ENCODE results near the gene HMGB4.

Gene HMGB4, protein sequence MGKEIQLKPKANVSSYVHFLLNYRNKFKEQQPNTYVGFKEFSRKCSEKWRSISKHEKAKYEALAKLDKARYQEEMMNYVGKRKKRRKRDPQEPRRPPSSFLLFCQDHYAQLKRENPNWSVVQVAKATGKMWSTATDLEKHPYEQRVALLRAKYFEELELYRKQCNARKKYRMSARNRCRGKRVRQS

DNA sequence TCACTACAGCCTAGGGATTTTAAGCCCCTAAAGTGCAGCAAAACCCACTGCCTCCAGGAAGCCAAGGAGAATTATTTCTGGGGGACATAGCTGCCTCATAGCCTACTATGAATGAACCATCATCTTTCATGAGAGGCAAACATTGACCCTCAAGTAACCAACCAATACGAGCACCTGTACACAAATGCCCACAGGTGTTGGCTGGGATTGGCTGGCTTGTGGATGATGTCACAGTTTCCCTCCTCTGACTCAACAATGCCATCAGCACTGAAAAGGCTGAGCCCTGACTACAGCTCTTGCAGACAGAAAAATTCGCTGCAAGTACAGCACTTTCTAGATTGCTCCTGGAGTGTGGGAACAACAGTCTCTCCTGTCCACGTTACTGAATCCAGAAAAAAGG lies at the start of gene HMGB4:
HMGB4 (plus strand) TSS at position 301 of the 400 bp plus-strand sequence. CDS start 113 bp downstream, outside the sequence.
- no peak for DNase-seq (ENCODE audit: low spot score)

DNA sequence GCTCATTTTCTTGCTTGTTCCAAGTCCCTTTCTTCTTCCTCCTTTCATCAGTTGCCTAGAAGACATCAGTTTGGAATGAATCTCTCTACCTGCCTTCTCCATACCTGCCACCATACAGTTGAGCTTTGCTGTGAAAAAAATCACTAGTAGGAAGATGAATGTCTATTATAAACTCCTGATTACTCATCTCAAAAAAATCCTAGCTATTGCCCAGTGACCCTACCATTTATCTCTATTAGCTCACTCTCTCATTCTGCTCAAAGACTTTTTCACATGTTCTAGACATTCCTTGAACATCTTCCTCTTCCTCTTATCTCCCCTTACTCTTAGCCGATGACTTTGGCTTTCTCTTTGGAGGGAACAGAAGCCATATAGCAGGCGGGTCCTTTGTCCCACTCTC lies 49.7 kb upstream of the HMGB4 start:
- DNase-seq (ENCODE audit: low spot score), result no peak

DNA sequence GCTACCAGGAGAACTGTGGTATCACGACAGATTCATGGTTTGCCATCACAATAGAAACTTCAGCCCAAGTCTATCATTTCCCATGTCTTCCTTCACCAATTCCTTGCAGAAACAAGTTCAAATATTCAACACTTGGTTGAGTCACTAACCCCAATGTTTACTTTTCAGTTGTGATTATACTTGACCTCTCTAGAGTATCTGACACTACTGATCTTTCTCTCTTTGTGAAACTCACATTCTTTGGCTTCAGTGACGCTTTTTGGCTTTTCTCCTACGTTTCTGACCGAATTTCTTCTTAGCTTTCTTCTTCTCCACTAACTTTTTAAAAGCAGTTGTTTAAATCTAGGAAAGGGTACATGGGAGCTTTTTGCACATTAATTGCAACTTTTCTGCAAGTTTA lies 48.8 kb upstream of the HMGB4 start:
- no peak for DNase-seq (ENCODE audit: low spot score)

DNA sequence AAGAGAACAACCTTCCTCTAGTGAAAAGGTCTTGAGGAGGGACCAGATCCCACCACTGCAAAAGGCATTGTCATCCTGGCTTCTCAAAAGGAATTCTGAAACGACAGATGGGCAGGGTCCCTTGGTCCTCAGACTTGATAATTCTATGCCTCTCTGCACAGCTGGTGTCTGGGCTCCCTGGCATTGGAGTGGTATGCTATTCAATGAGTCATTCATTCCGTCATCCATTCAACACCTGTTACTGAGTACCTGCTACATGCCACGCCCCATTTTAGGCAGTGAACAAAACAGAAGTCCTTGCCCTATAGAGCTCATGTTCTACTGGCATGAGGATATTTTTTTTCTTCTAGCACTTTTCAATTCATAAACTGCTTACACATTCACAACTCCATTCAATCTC lies 45.8 kb upstream of the HMGB4 start:
- DNase-seq (ENCODE audit: low spot score), result no peak

DNA sequence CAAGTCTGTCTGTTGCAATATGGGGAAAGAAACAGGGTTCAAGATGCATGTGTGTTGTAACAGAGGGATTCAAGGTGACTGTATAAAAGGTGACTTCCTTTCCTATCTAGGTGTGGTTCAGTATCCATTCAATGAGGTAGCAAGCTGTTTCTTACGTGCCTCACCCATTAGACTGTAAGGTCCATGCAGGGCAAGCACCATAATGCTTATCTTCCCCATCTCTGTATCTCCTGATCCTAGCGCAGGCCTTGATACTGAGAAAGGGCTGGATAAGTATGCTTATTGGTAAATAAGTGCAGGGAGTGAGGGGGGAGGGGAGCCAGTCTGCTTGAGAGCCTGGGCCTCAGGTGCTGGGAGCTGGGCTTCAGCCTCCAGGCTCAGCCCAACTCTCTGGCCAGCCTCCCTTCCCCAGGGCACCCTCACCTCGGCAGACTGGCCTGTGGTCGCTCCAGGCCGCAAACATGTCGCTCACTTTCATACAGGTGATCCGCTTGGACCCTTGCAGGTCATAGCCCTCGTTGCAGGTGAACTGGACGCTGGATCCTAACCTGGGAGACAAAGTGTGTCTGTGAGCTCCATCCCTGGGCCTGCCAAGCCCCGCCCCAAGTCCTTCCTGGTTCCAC lies 44.5 kb upstream of the HMGB4 start:
- no peak for DNase-seq (ENCODE audit: low spot score)

DNA sequence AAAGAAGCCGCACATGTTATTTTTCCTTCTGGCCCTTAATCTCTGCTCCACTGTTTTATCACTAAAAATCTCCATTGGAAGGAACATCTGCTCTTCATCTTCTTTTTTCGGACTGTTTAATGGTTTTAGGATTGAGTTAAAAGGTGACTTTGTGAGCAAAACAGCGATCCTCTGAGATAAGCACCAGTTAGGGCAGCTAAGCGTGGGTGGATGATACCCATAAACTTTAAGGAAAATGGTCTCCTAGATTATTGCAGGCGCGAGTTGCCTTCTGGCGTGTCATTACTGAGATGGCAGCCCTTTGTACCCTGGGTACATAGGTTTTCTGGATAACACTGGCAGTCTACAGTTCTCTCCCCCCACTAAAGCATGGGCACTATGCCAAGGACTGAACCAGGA lies 44.0 kb upstream of the HMGB4 start:
- DNase-seq (ENCODE audit: low spot score), result no peak

DNA sequence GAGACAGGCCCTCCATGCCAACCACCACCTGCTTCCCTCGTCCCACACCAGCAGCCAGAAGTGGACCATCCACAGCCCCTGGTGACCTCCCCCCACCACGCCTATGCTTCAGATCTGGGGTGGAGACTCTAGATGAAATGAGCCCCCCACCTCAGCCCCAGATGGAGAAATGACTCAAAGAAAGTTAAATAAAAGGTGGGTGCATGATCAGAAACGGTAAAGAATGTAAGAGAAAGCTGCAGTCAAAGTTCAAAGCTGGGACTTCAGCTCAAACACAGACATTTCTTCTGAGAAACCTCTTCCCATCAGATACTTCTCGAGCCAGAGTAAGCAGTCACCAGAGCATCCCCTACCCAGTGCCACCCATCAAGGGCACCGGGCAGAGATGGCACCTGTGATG lies 43.1 kb upstream of the HMGB4 start:
- no peak for DNase-seq (ENCODE audit: low spot score)

DNA sequence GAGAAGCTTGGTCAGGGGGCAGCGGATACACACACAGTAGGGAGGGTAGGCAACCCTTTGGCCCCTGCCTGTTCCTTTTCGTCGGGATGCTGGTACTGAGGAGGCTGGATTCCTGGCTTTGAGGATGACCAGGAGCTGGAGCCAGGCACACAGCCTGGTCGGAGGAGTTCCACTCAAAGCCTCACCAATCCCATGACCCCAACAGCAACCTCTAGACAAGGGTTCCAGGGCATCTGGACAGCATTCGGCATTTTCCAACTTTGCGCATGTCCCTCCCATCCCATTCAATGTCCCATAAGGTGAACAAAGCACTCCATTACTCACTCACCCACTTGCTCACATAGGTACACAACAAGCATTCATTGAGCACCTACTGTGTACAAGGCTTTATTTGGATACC lies 42.6 kb upstream of the HMGB4 start:
- DNase-seq (ENCODE audit: low spot score), result no peak

DNA sequence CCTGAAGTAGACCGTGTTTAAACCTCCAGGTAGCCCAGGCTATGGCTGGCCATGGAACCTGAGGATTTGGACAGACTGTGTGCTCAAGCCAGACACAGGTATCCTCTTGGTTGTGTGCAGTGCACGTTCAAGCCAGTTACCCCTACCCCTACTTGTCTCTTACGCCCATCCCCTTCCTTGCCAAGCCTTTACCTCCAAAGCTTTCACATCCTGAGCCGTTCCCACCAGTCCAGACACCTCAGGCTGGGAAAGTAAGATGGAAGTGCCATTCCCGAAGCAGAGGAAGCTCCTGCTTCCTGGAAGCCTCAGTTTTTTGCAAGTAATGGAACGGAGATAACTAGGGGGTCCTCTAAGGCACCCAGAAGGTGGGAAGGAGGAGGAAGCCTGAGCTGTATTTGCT lies 41.5 kb upstream of the HMGB4 start:
- no peak for DNase-seq (ENCODE audit: low spot score)

DNA sequence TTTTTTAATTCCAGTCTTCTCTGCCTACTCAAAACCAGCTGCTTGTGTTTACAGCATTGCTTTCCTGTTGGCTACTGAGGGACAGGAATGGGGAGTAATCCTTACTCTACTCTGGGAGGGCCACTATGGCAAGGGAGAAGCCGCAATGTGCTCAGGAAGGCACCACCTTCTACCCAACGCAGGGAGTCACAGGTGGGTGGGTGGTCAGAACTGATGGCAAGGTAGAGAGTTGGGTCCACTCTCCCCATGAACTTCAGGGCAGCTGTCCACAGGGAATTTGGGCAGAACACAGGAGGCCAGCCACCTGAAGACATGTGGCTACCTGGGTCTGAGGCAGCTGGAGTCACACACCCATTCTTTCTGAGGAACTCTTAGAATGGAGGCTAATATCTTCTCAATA lies 40.5 kb upstream of the HMGB4 start:
- no peak for DNase-seq (ENCODE audit: low spot score)

DNA sequence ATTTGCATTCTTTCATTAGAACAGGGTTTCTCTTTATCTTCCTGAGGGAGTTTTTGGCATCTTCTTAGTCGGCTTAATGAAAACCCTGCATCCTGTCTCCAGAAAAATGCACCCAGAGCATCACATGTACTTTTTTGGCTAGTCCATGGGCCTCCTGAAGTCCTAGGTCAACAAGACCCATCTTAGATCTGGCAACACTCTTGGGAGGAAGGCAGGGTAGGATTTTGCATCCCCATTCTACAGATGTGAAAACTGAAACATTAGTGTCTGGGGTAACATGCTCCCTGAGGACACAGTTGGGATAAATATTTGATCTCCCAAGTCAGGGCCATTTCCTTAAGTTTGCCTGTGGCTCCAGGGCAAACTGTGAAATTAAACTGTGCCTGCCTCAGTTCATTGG lies 40.0 kb upstream of the HMGB4 start:
- no peak for DNase-seq (ENCODE audit: low spot score)

DNA sequence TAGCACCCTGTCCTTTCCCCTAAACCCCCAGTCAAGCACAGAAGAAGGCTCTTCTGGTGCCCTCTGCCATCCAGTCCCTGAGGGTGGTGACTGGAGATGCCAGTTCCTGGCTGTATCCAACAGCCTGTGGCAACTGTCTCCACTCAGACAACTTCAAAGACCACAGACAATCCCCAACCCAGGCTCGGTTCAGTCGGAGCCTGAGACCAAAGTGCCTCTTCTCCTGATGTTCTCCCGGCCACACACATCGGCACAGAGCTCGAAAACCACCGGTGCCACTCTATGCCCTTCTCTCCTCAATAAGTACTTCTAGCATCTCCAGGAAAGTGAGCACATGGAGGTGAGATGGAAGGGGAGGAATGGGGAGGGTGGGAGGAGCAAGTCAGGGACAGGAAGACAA lies 39.6 kb upstream of the HMGB4 start:
- no peak for DNase-seq (ENCODE audit: low spot score)

DNA sequence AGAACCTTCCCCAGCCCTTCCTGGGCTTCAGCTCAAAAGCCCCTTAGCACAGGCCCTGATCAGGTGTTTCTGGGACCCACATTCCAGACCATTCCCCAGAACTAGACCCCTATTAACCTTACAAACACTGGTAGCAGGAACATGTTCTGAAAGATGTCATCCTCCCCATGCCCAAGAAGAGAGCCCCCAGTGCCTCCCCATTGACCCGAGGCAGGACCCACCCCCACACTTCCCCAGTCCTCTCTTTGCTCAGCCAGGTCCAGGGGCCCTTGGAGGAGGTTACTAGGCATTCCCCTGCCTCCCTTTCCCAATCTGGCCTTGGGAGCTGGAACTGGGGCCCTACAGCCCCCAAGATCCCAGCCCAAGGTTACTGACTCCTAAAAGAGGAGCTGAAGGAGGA lies 38.9 kb upstream of the HMGB4 start:
- no peak for DNase-seq (ENCODE audit: low spot score)

DNA sequence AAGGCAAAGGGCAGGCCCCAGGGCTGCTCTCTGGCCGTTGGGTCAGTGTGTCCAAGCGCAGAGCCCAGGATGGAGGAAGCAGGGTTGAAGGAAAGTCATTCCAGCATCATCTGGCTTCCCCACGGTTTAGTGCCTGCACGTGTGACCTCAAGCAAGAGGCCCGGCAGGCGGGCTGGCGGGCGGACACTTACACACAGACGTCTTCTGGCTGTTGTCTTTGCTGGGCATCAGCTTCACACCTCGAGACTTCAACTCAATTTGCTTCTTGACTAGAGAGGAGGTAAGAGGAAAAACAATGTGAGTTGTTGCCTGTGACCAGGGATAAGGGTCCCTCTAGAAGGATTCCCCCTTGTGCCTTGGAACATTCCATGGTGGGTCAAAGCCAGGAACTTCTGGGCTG lies 38.4 kb upstream of the HMGB4 start:
- no peak for DNase-seq (ENCODE audit: low spot score)

DNA sequence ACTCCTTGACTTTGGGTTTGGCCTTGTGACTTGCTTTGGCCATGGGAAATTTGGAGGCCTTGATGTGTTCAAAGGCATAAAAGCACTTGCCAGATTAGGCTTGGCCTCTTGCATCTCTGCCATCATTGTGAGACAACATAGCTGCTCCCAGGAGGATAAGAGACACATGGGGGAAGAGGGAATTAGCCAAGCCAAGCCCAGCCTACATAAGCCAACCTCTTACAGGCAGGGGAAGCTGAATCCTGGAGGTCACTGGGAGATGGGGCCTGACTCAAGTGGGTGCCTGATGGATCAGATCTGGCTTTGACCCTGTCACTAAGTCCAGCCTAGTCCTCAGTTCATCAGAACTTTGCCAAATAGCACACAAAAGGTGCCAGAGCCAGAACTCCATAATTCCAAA lies 37.6 kb upstream of the HMGB4 start:
- no peak for DNase-seq (ENCODE audit: low spot score)

DNA sequence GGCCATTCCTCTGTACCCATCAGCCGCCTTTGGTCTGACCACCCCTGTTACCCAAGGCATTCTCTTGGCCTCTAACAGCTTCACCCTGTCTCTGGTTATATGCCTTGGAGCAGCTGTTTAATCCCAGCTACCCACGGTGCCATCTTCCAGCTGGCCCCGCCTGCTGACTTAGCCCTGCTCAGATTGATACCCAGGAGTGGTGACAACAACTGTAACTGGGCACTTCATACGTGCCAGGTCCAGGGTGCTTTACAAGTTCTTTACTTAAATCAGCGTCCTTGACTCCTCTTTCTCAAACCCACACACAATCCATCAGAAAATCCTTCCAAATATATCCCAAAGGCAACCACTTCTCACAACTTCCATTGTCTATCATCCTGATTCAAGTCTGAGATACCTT lies 37.2 kb upstream of the HMGB4 start:
- no peak for DNase-seq (ENCODE audit: low spot score)

DNA sequence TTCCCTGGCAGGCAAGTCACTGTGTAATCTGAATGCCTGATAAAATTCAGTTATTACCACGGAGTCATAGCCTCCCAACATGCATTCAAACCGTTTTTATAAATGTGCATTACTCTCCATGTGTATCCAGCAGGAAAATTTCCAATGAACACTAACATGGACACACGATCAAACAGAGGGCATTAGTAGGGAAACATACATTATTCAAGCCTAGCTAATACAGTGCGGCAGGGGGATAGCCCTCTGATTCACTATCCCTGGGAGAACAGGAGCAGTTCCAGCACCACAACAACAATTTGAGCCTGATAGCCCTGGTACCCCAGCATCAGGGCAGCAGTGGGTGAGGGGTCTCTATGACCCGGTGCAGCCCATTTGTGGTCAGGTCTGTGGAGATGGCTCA lies 35.8 kb upstream of the HMGB4 start:
- no peak for DNase-seq (ENCODE audit: low spot score)

DNA sequence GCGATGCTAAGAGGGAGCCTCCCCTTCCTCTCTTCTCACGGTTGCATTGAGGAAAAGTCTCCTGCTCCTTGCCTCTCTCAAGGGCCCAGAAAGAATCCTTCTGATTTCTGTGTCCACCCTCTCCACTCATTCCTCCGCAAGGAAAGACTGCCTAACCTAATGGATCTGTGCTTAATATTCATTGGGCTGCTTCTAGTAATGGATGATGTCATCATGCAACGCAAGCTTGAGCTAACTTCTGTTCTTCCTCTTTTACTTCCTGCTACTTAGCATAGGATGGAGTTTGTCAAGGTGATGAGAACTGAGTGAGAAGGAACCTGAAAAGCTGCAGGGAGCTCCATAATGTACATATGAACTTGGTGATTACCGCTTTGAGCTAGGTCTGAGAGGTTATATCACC lies 35.2 kb upstream of the HMGB4 start:
- DNase-seq (ENCODE audit: low spot score), result no peak

DNA sequence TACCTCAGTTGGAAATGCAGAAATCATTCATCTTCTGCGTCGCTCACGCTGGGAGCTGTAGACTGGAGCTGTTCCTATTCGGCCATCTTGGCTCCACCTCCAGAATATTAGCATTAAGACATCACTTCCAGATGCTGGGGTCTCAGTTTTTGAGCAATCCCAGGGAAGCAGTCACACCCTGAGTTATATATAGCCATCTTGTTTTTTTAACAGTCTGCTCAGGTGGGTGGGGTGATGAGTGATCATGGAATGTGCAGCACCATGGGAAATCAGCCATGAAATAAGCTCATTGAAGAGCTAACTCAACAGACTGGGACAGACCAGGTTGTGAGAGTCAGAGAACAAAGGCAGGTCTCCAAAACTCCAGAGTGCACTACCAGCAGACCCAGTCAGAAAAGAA lies 27.0 kb upstream of the HMGB4 start:
- no peak for DNase-seq (ENCODE audit: low spot score)

DNA sequence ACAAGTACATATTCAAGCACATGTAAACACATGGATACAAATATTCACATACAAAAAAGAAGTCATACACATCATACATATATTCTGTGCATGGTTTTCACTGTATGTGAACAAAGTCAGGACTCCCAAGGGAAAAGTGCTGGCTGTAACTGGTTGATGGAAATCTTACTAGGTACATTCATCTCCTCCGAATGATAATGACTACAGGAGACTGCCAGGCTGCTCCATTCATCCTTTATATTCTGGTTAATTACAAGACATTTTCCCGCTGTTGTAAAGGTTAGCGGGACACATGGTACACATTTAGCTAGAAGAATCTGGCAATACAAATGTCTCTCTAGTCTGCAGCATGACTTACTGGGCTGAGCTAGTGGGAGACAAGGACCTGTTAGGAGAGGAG lies 26.2 kb upstream of the HMGB4 start:
- DNase-seq (ENCODE audit: low spot score), result no peak

DNA sequence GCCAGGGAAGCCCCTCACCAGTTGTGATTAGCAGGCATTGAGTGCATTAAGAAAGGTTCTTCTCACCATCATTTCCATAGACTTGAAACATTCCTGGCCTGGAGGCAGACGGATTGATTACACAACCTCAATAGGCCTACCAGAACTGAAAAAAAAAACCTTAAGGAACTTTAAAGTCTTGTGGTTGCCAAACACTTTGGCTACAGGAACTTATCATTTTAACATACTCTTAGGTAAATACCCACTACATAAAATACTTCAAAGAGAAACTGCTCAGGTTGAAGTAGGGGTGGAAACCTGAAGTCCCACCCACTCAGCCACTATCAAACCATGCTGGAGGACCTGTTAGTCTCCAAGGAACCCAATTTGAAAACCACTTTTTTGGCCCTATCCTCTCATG lies 22.4 kb upstream of the HMGB4 start:
- no peak for DNase-seq (ENCODE audit: low spot score)

DNA sequence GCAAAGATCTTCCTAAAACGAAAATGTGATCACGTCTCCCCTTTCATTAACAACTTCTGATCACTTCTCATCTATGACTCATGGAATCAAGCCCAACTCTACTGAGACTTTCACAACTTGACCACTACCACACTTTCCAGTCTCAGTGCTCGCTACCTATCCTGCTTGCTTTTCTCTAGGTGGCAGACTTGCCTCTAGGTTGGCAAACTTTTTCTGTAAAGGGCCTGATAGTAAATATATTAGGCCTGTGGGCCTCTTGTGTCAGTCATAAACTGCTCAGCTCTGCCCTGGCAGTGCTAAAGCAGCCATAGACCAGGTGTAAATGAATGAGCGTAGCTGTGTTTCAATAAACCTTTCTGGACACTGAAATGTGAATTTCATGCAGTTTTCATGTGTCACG lies 21.5 kb upstream of the HMGB4 start:
- DNase-seq (ENCODE audit: low spot score), result no peak

DNA sequence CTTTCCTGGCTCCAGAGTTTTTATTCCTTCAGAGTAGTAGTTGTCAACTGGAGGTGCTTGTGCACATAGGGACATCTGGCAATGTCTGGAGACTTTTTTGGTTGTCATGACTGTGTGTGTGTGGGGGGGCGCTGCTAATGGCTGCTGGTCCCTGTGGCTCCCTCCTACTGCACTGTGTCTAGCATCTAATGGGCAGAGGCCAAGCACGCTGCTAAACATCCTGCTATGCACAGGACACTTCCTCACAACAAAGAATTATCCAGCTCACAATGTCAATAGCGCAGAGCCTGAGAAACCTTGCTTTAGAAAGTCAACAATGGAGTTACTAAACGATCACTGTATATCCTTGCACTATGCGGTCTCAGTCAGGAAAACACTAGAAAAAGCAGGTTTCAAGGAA lies 19.7 kb upstream of the HMGB4 start:
- no peak for DNase-seq (ENCODE audit: low spot score)

DNA sequence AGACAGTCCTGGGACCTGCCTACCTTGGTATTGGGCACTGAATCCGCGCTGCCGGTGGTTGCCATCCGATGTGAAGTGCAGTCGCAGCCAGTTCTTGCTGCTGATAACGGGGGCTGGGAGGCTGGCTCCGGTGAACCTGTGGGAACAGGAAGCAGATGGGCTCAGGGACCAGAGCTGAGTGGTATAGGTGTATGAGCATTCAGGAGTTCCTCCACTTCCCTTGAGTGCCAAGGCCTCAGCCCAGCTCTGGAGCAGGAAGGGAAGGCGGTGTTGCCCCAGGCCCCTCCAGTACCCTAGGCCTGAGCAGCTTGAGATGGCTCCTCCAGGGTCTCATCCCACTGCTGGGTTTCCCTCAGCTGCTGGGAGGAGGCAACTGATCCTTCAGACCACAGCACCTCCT lies 17.0 kb upstream of the HMGB4 start:
- DNase-seq (ENCODE audit: low spot score), result no peak

Measured in COLO829 (cell line).